ENCODE measurements around the gene C14orf93. TPM values are rescaled to one million over a fixed set of nuclear protein-coding genes. Genes with fewer than 3 reads are reported as not detected.

Gene C14orf93
- total and polyA plus RNA-seq, 9 of the 15 experiments (the other 6 are each of a cell fraction or from before 2014, with no cell fraction given), result 2.2 to 22.4 (median 16.1) TPM

DNA sequence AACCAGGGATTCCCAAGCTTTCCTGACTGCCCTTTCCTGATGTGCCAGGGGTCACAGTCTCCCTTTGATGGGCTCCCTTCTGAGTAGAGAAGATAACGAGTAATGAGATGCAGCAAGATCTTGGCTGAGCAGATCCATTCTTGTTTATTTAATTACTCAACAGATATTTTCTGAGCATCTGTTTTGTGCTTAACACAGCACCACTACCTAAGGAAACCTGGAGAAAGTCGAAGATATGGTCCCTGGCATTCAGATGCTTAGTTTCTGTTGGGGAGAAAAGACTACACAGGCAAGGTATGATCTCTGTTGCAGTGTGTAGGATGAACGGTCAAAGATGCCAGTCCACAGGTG, 31.5 kb downstream of the C14orf93 start:
- intact Hi-C loops (cut with micrococcal nuclease), result no loop called here
- ATAC-seq, result no peak
- TF ChIP-seq ETV6 (IDR thresholded peaks at IDR 0.05; ENCODE audit: borderline replicate concordance in 1 of 2, low read depth in 2 of 2, low read length in 1 of 2) (no peak), ETV6 (CRISPR knock-in tag; IDR thresholded peaks at IDR 0.05; ENCODE audit: borderline replicate concordance) (no peak), ZNF507 (tag; conservative IDR thresholded peaks at IDR 0.05) (no peak), ZNF239 (CRISPR knock-in tag; IDR thresholded peaks at IDR 0.05) (no peak), JUND (IDR thresholded peaks at IDR 0.05; ENCODE audit: borderline replicate concordance, low read depth, low read length) (no peak), JUND (tag; IDR thresholded peaks at IDR 0.05; ENCODE audit: borderline replicate concordance, low read depth, low read length) (no peak), TCF3 (CRISPR knock-in tag; IDR thresholded peaks at IDR 0.05) (peak; percentile 33; the same call in 1 of the 2 replicates), PTRF (tag; IDR thresholded peaks at IDR 0.05) (no peak), ZNF583 (CRISPR knock-in tag; IDR thresholded peaks at IDR 0.05) (no peak), PHF20 (IDR thresholded peaks at IDR 0.05; ENCODE audit: partially characterized antibody) (no peak), ZNF75A (CRISPR knock-in tag; IDR thresholded peaks at IDR 0.05) (no peak), CSDE1 (IDR thresholded peaks at IDR 0.05) (no peak), FOXA3 (CRISPR knock-in tag; conservative IDR thresholded peaks at IDR 0.05 in 1 of 2, IDR thresholded peaks at IDR 0.05 in 1 of 2) (peak in 1 of 2 experiments; percentile 66; a peak in 2 of 4 replicates), TAL1 (IDR thresholded peaks at IDR 0.05) (peak; percentile 27; the same call in 1 of the 2 replicates)
- TF ChIP-seq, protein P1, sequence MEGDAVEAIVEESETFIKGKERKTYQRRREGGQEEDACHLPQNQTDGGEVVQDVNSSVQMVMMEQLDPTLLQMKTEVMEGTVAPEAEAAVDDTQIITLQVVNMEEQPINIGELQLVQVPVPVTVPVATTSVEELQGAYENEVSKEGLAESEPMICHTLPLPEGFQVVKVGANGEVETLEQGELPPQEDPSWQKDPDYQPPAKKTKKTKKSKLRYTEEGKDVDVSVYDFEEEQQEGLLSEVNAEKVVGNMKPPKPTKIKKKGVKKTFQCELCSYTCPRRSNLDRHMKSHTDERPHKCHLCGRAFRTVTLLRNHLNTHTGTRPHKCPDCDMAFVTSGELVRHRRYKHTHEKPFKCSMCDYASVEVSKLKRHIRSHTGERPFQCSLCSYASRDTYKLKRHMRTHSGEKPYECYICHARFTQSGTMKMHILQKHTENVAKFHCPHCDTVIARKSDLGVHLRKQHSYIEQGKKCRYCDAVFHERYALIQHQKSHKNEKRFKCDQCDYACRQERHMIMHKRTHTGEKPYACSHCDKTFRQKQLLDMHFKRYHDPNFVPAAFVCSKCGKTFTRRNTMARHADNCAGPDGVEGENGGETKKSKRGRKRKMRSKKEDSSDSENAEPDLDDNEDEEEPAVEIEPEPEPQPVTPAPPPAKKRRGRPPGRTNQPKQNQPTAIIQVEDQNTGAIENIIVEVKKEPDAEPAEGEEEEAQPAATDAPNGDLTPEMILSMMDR (IDR thresholded peaks at IDR 0.05 in 2 of 3, conservative IDR thresholded peaks at IDR 0.05 in 1 of 3; ENCODE audit: insufficient read depth in 2 of 3, low read depth in 1 of 3, low read length in 3 of 3), result no peak
- TF ChIP-seq, protein P2, sequence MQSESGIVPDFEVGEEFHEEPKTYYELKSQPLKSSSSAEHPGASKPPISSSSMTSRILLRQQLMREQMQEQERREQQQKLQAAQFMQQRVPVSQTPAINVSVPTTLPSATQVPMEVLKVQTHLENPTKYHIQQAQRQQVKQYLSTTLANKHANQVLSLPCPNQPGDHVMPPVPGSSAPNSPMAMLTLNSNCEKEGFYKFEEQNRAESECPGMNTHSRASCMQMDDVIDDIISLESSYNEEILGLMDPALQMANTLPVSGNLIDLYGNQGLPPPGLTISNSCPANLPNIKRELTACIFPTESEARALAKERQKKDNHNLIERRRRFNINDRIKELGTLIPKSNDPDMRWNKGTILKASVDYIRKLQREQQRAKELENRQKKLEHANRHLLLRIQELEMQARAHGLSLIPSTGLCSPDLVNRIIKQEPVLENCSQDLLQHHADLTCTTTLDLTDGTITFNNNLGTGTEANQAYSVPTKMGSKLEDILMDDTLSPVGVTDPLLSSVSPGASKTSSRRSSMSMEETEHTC (IDR thresholded peaks at IDR 0.05), result no peak
- TF ChIP-seq, protein P3, sequence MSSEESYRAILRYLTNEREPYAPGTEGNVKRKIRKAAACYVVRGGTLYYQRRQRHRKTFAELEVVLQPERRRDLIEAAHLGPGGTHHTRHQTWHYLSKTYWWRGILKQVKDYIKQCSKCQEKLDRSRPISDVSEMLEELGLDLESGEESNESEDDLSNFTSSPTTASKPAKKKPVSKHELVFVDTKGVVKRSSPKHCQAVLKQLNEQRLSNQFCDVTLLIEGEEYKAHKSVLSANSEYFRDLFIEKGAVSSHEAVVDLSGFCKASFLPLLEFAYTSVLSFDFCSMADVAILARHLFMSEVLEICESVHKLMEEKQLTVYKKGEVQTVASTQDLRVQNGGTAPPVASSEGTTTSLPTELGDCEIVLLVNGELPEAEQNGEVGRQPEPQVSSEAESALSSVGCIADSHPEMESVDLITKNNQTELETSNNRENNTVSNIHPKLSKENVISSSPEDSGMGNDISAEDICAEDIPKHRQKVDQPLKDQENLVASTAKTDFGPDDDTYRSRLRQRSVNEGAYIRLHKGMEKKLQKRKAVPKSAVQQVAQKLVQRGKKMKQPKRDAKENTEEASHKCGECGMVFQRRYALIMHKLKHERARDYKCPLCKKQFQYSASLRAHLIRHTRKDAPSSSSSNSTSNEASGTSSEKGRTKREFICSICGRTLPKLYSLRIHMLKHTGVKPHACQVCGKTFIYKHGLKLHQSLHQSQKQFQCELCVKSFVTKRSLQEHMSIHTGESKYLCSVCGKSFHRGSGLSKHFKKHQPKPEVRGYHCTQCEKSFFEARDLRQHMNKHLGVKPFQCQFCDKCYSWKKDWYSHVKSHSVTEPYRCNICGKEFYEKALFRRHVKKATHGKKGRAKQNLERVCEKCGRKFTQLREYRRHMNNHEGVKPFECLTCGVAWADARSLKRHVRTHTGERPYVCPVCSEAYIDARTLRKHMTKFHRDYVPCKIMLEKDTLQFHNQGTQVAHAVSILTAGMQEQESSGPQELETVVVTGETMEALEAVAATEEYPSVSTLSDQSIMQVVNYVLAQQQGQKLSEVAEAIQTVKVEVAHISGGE (CRISPR knock-in tag; IDR thresholded peaks at IDR 0.05), result no peak

More for the DNA sequence above, 31.5 kb downstream of the C14orf93 start:
- peak in 2 of 4 experiments; percentile 44 to 60 for DNase-seq (ENCODE audit: extremely low read depth in 1 of 4, low spot score in 3 of 4)
- Histone ChIP-seq H3K27ac (ENCODE audit: extremely low read depth, low read depth, low read length) (no peak overlapping the region), H3K79me2 (ENCODE audit: control insufficient read depth, insufficient read depth, low read length) (no peaks in the 10 kb centered on the region), H3K4me1 (replicated peaks in 1 of 2; ENCODE audit: control insufficient read depth in 2 of 2, insufficient read depth in 2 of 2, low read length in 2 of 2) (peaks cover 27 to 44% of the 10 kb centered on the region in 2 experiments), H3K9ac (ENCODE audit: insufficient read depth in 1 of 2, low read depth in 2 of 2, low read length in 2 of 2) (peak overlapping the region in 1 of 2 experiments; percentile 79; a peak in 1 of 4 replicates), H3K4me2 (ENCODE audit: insufficient read depth, low read length) (no peak overlapping the region), H3K4me3 (no peak overlapping the region), H3K9me1 (ENCODE audit: control insufficient read depth, insufficient read depth, low read length) (no peaks in the 10 kb centered on the region), H3K9me3 (replicated peaks; ENCODE audit: control insufficient read depth, insufficient read depth, low read depth, low read length) (no peaks in the 10 kb centered on the region), H3K36me3 (ENCODE audit: control insufficient read depth, insufficient read depth, low read length) (no peaks in the 10 kb centered on the region), H3K27me3 (ENCODE audit: control insufficient read depth in 2 of 2, insufficient read depth in 2 of 2, low read length in 2 of 2) (no peaks in the 10 kb centered on the region), H2AFZ (ENCODE audit: low read depth, low read length) (no peak overlapping the region), H4K20me1 (replicated peaks; ENCODE audit: control insufficient read depth, insufficient read depth, low read length) (no peaks in the 10 kb centered on the region)
- WGBS (ENCODE audit: insufficient coverage, low coverage, missing lambda C conversion rate), result 24% methylated on average over 3 of the region's 3 CpGs
- ChIA-PET POLR2A (interaction anchor here (0.6 kb wide), 1 partner anchor 23 kb away, joined by 3 read pairs; no protein-coding TSS in a partner anchor), CTCF (ENCODE audit: low intra/inter-chr PET ratio) (no interaction called here)
- FAIRE-seq, result peak; percentile 79
- in situ Hi-C loops (cut with MboI), result loop anchor here (5.0 kb wide), 1 partner anchor 74 kb away; no protein-coding TSS in a partner anchor
- BruUV-seq (replicated peaks), result no TSS peak
